Endometrium (tissue), 2 donors: ENCODE results near the gene TNIK.
A peak's percentile ranks its signal among the peaks of the same experiment; 100 is the strongest.
"Not testable (repeated sequence)": the region's sequence is repeated elsewhere in the genome, so short reads cannot be mapped to it uniquely, and the experiment has no call there.

ENCODE experiments used
- FAIRE-seq: peaks from 2 replicates; lab custom pipeline; 2012; peaks lifted over from hg19 to GRCh38; lab: Jason Lieb, UNC
- donor health status: control.
- donor health status: control.

Gene TNIK

GRCh38 chr3:171445620-171446204 lies 14.5 kb downstream of the TNIK start:
- no peak for FAIRE-seq

GRCh38 chr3:171444001-171444690 lies 16.1 kb downstream of the TNIK start:
- no peak for FAIRE-seq

- no peak for FAIRE-seq
These were observed 16.8 kb downstream of the TNIK start for GRCh38 chr3:171443211-171443957.

GRCh38 chr3:171442184-171442583 lies 18.0 kb downstream of the TNIK start:
- no peak for FAIRE-seq

- no peak for FAIRE-seq
These were observed 18.8 kb downstream of the TNIK start for GRCh38 chr3:171441381-171441780.

GRCh38 chr3:171439996-171440395 lies 20.2 kb downstream of the TNIK start:
- no peak for FAIRE-seq

- no peak for FAIRE-seq
These were observed 23.0 kb downstream of the TNIK start for GRCh38 chr3:171437115-171437756.

- FAIRE-seq: no peak
These were observed 23.8 kb downstream of the TNIK start for GRCh38 chr3:171436380-171436779.

- no peak for FAIRE-seq
These were observed 24.4 kb downstream of the TNIK start for GRCh38 chr3:171435757-171436156.

- no peak for FAIRE-seq
These were observed 25.1 kb downstream of the TNIK start for GRCh38 chr3:171435143-171435542.

GRCh38 chr3:171432548-171432947 lies 27.7 kb downstream of the TNIK start:
- peak; percentile 33 for FAIRE-seq

GRCh38 chr3:171431550-171431949 lies 28.7 kb downstream of the TNIK start:
- FAIRE-seq: no peak

- peak; percentile 48 for FAIRE-seq
These were observed 29.7 kb downstream of the TNIK start for GRCh38 chr3:171430530-171430929.

GRCh38 chr3:171429635-171430034 lies 30.6 kb downstream of the TNIK start:
- FAIRE-seq: no peak

GRCh38 chr3:171428892-171429291 lies 31.3 kb downstream of the TNIK start:
- FAIRE-seq: no peak

- no peak for FAIRE-seq
These were observed 31.9 kb downstream of the TNIK start for GRCh38 chr3:171428321-171428787.

GRCh38 chr3:171427771-171428320 lies 32.4 kb downstream of the TNIK start:
- FAIRE-seq: no peak

- not testable (repeated sequence) for FAIRE-seq
These were observed 36.1 kb downstream of the TNIK start for GRCh38 chr3:171424063-171424462.

- not testable (repeated sequence) for FAIRE-seq
These were observed 37.4 kb downstream of the TNIK start for GRCh38 chr3:171422855-171423254.

GRCh38 chr3:171420667-171421066 lies 39.5 kb downstream of the TNIK start:
- FAIRE-seq: no peak

- no peak for FAIRE-seq
These were observed 40.7 kb downstream of the TNIK start for GRCh38 chr3:171419457-171419856.

GRCh38 chr3:171417813-171418212 lies 42.4 kb downstream of the TNIK start:
- no peak for FAIRE-seq
